Measurements from ENCODE around the gene UBB.
"Not testable (repeated sequence)": the region's sequence is repeated elsewhere in the genome, so short reads cannot be mapped to it uniquely, and the experiment has no call there.

The UBB gene

GRCh38 chr17:16377941-16378341, 3.0 kb upstream of the UBB start:
- DNase-seq (ENCODE audit: low spot score) = peak; percentile 91

GRCh38 chr17:16378636-16379282, 2.1 kb upstream of the UBB start:
- no peak for DNase-seq (ENCODE audit: low spot score)

- DNase-seq (ENCODE audit: low spot score) = no peak
Measured at GRCh38 chr17:16379654-16380053, 1.2 kb upstream of the UBB start.

GRCh38 chr17:16381496-16381820, 567 bp downstream of the UBB start:
- no peak for DNase-seq (ENCODE audit: low spot score)

- no peak for DNase-seq (ENCODE audit: low spot score)
Measured at GRCh38 chr17:16383216-16383615, 2.3 kb downstream of the UBB start.

- DNase-seq (ENCODE audit: low spot score) = no peak
Measured at GRCh38 chr17:16383772-16384287, 2.9 kb downstream of the UBB start.

DNA sequence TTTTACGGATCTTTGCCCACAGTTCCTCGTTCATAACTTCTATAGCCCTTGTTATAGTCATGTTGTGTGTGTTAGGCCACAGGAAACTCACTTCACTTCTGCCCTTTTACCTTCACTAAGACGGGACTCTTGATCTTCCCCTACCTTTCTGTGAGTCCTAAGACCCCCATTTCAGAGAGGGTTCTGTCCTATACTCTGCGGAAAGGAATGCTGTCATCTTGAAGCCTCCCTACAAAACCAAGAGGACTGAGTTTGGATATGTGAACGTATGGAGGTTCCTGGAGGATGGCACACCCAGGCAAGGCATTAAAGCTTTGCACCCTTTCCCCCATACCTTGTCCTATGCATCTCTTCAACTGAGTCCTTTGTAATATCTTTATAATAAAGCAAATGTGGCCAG, 3.7 kb downstream of the UBB start:
- no peak for DNase-seq (ENCODE audit: low spot score)

- DNase-seq (ENCODE audit: low spot score) = not testable (repeated sequence)
Measured at GRCh38 chr17:16386126-16386507, 5.2 kb downstream of the UBB start.

GRCh38 chr17:16391451-16391850, 10.6 kb downstream of the UBB start:
- no peak for DNase-seq (ENCODE audit: low spot score)

DNA sequence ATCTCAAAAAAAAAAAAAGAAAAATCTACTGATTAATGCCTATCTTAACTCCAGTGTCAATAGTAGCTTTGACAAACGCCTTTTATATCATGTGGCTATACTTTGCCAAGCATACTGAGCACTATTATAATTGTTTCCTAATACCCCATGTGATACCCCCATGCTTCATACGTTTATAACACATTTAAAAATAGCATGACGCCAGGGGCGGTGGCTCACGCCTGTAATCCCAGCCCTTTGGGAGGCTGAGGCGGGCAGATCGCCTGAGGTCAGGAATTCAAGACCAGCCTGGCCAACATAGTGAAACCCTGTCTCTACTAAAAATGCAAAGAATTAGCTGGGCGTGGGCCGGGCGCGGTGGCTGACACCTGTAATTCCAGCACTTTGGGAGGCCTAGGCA, 11.6 kb downstream of the UBB start:
- DNase-seq (ENCODE audit: low spot score) = not testable (repeated sequence)

GRCh38 chr17:16395887-16396286, 15.0 kb downstream of the UBB start:
- DNase-seq (ENCODE audit: low spot score) = not testable (repeated sequence)

DNA sequence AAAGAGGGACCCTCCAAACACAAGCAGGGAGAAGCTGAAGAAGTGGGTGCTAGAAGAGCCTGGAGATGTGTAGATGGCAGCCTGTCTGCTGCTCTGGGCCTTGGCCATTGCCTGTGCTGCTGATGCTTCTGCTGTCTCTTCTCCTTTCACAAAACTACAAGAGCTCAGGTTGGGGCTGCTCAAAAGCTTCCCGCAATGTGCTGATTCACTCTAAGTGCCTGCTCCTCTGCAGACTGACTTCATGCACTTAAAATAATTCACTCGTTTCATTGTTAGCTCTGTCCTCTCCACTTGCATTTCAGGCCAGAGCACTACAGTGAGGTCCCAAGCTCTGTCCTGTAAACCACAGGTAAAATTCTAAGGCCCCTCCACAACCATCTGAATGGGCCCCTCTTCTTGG, 15.8 kb downstream of the UBB start:
- DNase-seq (ENCODE audit: low spot score) = not testable (repeated sequence)

GRCh38 chr17:16398270-16399267, 17.7 kb downstream of the UBB start:
- no peak for DNase-seq (ENCODE audit: low spot score)

DNA sequence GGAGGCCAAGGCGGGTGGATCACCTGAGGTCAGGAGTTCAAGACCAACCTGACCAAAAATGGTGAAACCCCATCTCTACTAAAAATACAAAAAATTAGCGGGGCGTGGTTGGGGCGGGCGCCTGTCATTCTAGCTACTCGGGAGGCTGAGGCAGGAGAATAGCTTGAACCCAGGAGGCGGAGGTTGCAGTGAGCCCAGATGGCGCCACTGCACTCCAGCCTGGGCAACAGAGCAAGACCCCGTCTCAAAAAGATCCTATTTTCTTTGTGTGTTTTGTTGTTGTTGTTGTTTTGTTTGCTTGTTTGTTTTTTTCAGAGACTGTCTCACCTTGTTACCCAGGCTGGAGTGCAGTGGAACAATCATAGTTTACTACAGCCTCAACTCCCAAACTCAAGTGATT, 23.0 kb downstream of the UBB start:
- DNase-seq (ENCODE audit: low spot score) = not testable (repeated sequence)

- no peak for DNase-seq (ENCODE audit: low spot score)
Measured at GRCh38 chr17:16406742-16407674, 26.1 kb downstream of the UBB start.

GRCh38 chr17:16407911-16408588, 27.2 kb downstream of the UBB start:
- DNase-seq (ENCODE audit: low spot score) = no peak

GRCh38 chr17:16415031-16415924, 34.4 kb downstream of the UBB start, which contains the start of gene TRPV2:
TSS of gene TRPV2 (plus strand) at chr17:16415571. CDS start at chr17:16417669, 2,098 bp downstream.
- peak; percentile 28 for DNase-seq (ENCODE audit: low spot score)

GRCh38 chr17:16417399-16417798, 36.5 kb downstream of the UBB start:
- no peak for DNase-seq (ENCODE audit: low spot score)

GRCh38 chr17:16417896-16418684, 37.2 kb downstream of the UBB start:
- DNase-seq (ENCODE audit: low spot score) = no peak

GRCh38 chr17:16418685-16419068, 37.8 kb downstream of the UBB start:
- no peak for DNase-seq (ENCODE audit: low spot score)
